KMS-11 (cell line): ENCODE measurements around the gene FHIT.

Source experiments
- H2AFZ ChIP-seq: fragments of 200-600 bp; sonication (generic); 2 replicates; pipeline ENCODE4 v1.6.1; 2016; ENCODE audit warnings: antibody characterized with exemption, mixed run types, low read depth
- H3K27ac ChIP-seq: fragments of 200-600 bp; sonication (generic); 2 replicates; pipeline ENCODE4 v1.6.1; 2016; ENCODE audit warnings: mild to moderate bottlenecking, mixed run types
- H3K27me3 ChIP-seq: fragments of 200-600 bp; sonication (generic); 2 replicates; pipeline ENCODE4 v1.6.1; 2017; ENCODE audit warnings: mild to moderate bottlenecking, low read depth, mixed run types, moderate library complexity; ENCODE audit not compliant: insufficient read depth
- H3K36me3 ChIP-seq: fragments of 200-600 bp; sonication (generic); 2 replicates; pipeline ENCODE4 v1.6.1; 2017; ENCODE audit warnings: mild to moderate bottlenecking, mixed run types; ENCODE audit not compliant: insufficient read depth
- H3K4me1 ChIP-seq: fragments of 200-600 bp; sonication (generic); 2 replicates; pipeline ENCODE4 v1.6.1; 2016; ENCODE audit warnings: mild to moderate bottlenecking, low read depth, mixed run types; ENCODE audit not compliant: poor library complexity, severe bottlenecking
- H3K4me2 ChIP-seq: fragments of 200-600 bp; sonication (generic); 2 replicates; pipeline ENCODE4 v1.7.0; 2016; ENCODE audit warnings: mild to moderate bottlenecking, mixed run types
- H3K4me3 ChIP-seq: fragments of 200-600 bp; sonication (generic); IDR thresholded peaks from 2 replicates; pipeline ENCODE4 v1.6.1; 2017; ENCODE audit warnings: low read depth, low read length, mixed read lengths; ENCODE audit not compliant: insufficient read depth
- H3K79me2 ChIP-seq: fragments of 200-600 bp; sonication (generic); 2 replicates; pipeline ENCODE4 v1.6.1; 2016; ENCODE audit warnings: low read depth, mixed run types; ENCODE audit not compliant: insufficient read depth
- H3K9ac ChIP-seq: fragments of 200-600 bp; sonication (generic); 2 replicates; pipeline ENCODE4 v1.6.1; 2016; ENCODE audit warnings: mild to moderate bottlenecking, mixed run types
- H4K20me1 ChIP-seq: fragments of 200-600 bp; sonication (generic); 2 replicates; pipeline ENCODE4 v1.6.1; 2016; ENCODE audit warnings: mild to moderate bottlenecking, mixed run types; ENCODE audit not compliant: insufficient read depth
- CTCF ChIP-seq: fragments of 200-600 bp; sonication (generic); conservative IDR thresholded peaks from 2 replicates; pipeline ENCODE4 v1.6.1; 2017; ENCODE audit warnings: low read depth, mild to moderate bottlenecking, antibody characterized with exemption, low read length, moderate library complexity, mixed read lengths

The FHIT gene

GRCh38 chr3:60553144-60553543 is 698.1 kb downstream of the FHIT start:
- Histone ChIP-seq H3K27ac (no peak overlapping the region), H3K27me3 (no peaks in the 10 kb centered on the region), H3K4me1 (no peaks in the 10 kb centered on the region), H3K9ac (no peak overlapping the region), H4K20me1 (no peaks in the 10 kb centered on the region), H3K79me2 (no peaks in the 10 kb centered on the region), H3K4me3 (no peak overlapping the region), H3K4me2 (no peak overlapping the region), H3K36me3 (no peaks in the 10 kb centered on the region), H2AFZ (no peak overlapping the region)
- TF ChIP-seq CTCF, result no peak

DNA sequence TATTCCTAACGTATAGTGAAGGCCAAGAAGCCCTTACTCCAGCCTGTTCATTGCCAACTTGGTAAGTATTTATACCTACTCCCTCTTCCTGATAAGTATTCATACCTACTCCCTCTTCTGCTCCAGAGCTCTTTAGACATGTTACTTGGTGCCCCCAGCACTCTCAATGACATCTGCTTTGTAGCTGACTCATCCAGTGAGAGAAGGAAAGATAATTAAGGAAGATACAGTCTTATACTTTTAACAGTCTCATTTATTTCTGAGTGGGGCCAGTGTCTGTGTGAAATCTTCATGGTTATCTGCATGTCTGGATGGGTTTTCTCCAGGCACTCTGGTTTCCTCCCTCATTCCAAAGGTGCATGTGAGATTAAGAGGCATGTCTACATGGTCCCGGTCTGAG is 698.7 kb downstream of the FHIT start:
- H2AFZ ChIP-seq, result no peak overlapping the region
- no peak overlapping the region for H3K4me2 ChIP-seq

GRCh38 chr3:60551455-60552209 is 699.6 kb downstream of the FHIT start:
- H3K79me2 ChIP-seq, result no peaks in the 10 kb centered on the region
- no peak overlapping the region for H3K4me2 ChIP-seq
- H3K9ac ChIP-seq, result no peak overlapping the region
- no peak overlapping the region for H3K4me3 ChIP-seq
- no peaks in the 10 kb centered on the region for H3K27me3 ChIP-seq
- H4K20me1 ChIP-seq, result no peaks in the 10 kb centered on the region
- H3K4me1 ChIP-seq, result no peaks in the 10 kb centered on the region
- H3K27ac ChIP-seq, result no peak overlapping the region
- H3K36me3 ChIP-seq, result no peaks in the 10 kb centered on the region
- no peak overlapping the region for H2AFZ ChIP-seq
- no peak for TF ChIP-seq CTCF

More for the DNA sequence above, 698.7 kb downstream of the FHIT start:
- Histone ChIP-seq H3K27ac (no peak overlapping the region), H3K27me3 (no peaks in the 10 kb centered on the region), H3K9ac (no peak overlapping the region), H3K4me1 (no peaks in the 10 kb centered on the region), H4K20me1 (no peaks in the 10 kb centered on the region), H3K79me2 (no peaks in the 10 kb centered on the region), H3K36me3 (no peaks in the 10 kb centered on the region), H3K4me3 (no peak overlapping the region)
- no peak for TF ChIP-seq CTCF

- Histone ChIP-seq H3K9ac (no peak overlapping the region), H3K79me2 (no peaks in the 10 kb centered on the region), H3K27ac (no peak overlapping the region), H4K20me1 (no peaks in the 10 kb centered on the region), H3K4me3 (no peak overlapping the region), H3K36me3 (no peaks in the 10 kb centered on the region), H3K4me2 (no peak overlapping the region), H2AFZ (no peak overlapping the region), H3K27me3 (no peaks in the 10 kb centered on the region), H3K4me1 (no peaks in the 10 kb centered on the region)
- TF ChIP-seq CTCF, result no peak
These were observed 701.4 kb downstream of the FHIT start for GRCh38 chr3:60549863-60550262.
